HepG2 (cell line): ENCODE data around the gene EVL. TPM values are rescaled to one million over a fixed set of nuclear protein-coding genes. Genes with fewer than 3 reads are reported as not detected.

ENCODE experiments used
- ATAC-seq: fragments of 200-7000 bp; cut with Tn5 transposase; 3 replicates; pipeline ENCODE4 v1.9.1; 2020; ENCODE audit warnings: mild to moderate bottlenecking, moderate library complexity
- BruUV-seq: library from RNA; stranded (reverse); fragments of 400-500 nt; replicated peaks from 2 replicates; lab custom pipeline; 2021; lab: Mats Ljungman, UMichigan
- CTCF ChIA-PET: fragments of 300-600 bp; formaldehyde crosslinking; extraction: SDS; loops from one replicate; lab custom pipeline; 2021; ENCODE audit warnings: low total read pairs, inconsistent platforms, low intra/inter-chr PET ratio; lab: Yijun Ruan, JAX
- POLR2A ChIA-PET: fragments of 350-600 bp; sonication (Branson Sonifier 250); formaldehyde crosslinking; loops from one replicate; lab custom pipeline; 2020; ENCODE audit warnings: antibody characterized with exemption, inconsistent platforms; lab: Yijun Ruan, JAX
- DNase-seq: peaks from one replicate; pipeline ENCODE4 v3.0.0-alpha.2; 2015; ENCODE audit warnings: low spot score
- FAIRE-seq: peaks from 3 replicates; lab custom pipeline; 2011; peaks lifted over from hg19 to GRCh38; lab: Jason Lieb, UNC
- H2AFZ ChIP-seq: one replicate; pipeline ENCODE4 v1.6.1; 2011; ENCODE audit warnings: low read length, inconsistent platforms
- H3K27ac ChIP-seq: fragments of 300-600 bp; 3 replicates; pipeline ENCODE4 v1.8.0; 2011; ENCODE audit warnings: mixed run types, mild to moderate bottlenecking, mixed read lengths, low read length, inconsistent platforms; ENCODE audit not compliant: insufficient read depth; ENCODE audit errors: extremely low read length
- H3K27me3 ChIP-seq, 2 experiments: fragments of 200-600 bp in 1 of 2; 2 replicates in 1 of 2; 3 replicates in 1 of 2; pipeline versions ENCODE4 v1.6.0 to v1.8.0; 2011; ENCODE audit warnings: low read length in 2 of 2, mild to moderate bottlenecking in 2 of 2, moderate library complexity in 2 of 2, inconsistent platforms in 1 of 2; ENCODE audit not compliant: insufficient read depth in 2 of 2, control insufficient read depth in 1 of 2
- H3K36me3 ChIP-seq, 2 experiments: fragments of 200-600 bp in 1 of 2; replicated peaks in 1 of 2; 2 replicates in 1 of 2; 3 replicates in 1 of 2; pipeline versions ENCODE4 v1.5.1 to v1.8.0; 2011; ENCODE audit warnings: low read length in 2 of 2, inconsistent platforms in 1 of 2; ENCODE audit not compliant: insufficient read depth in 2 of 2, control insufficient read depth in 1 of 2
- H3K4me1 ChIP-seq: 2 replicates; pipeline ENCODE4 v1.5.1; 2012; ENCODE audit warnings: low read length, inconsistent platforms; ENCODE audit not compliant: insufficient read depth
- H3K4me2 ChIP-seq: 2 replicates; pipeline ENCODE4 v1.6.0; 2011; ENCODE audit warnings: low read depth, low read length, inconsistent platforms
- H3K4me3 ChIP-seq, 3 experiments: fragments of 200-600 bp in 1 of 3; sonication (generic), shearing (Covaris generic) in 1 of 3; replicated peaks in 1 of 3; 2 replicates each; pipeline ENCODE4 v1.5.1; 2011 to 2016; ENCODE audit warnings: low read length in 3 of 3, inconsistent platforms in 2 of 3, low read depth in 2 of 3, mild to moderate bottlenecking in 2 of 3, control low read depth in 1 of 3, mixed read lengths in 1 of 3; ENCODE audit not compliant: insufficient read depth in 1 of 3
- H3K79me2 ChIP-seq: one replicate; pipeline ENCODE4 v1.6.1; 2011; ENCODE audit warnings: low read length, inconsistent platforms; ENCODE audit not compliant: insufficient read depth
- H3K9ac ChIP-seq: 2 replicates; pipeline ENCODE4 v1.6.0; 2011; ENCODE audit warnings: mild to moderate bottlenecking, low read depth, low read length, inconsistent platforms; ENCODE audit not compliant: insufficient read depth
- H3K9me3 ChIP-seq: 2 replicates; pipeline ENCODE4 v1.5.1; 2012; ENCODE audit warnings: mild to moderate bottlenecking, low read length
- H4K20me1 ChIP-seq: 2 replicates; pipeline ENCODE4 v1.6.0; 2011; ENCODE audit warnings: inconsistent platforms, mild to moderate bottlenecking, low read length, moderate library complexity; ENCODE audit not compliant: insufficient read depth
- CENPX ChIP-seq: sonication (generic); formaldehyde crosslinking; IDR thresholded peaks from 2 replicates; pipeline ENCODE4 v1.9.0; 2021; ENCODE audit warnings: mild to moderate bottlenecking, missing genetic modification reagents, moderate library complexity
- CHCHD3 ChIP-seq: sonication (generic); formaldehyde crosslinking; IDR thresholded peaks from 2 replicates; pipeline ENCODE4 v1.8.0; 2022; ENCODE audit warnings: mild to moderate bottlenecking, missing genetic modification reagents, moderate library complexity
- IKZF5 ChIP-seq: IDR thresholded peaks from 2 replicates; pipeline ENCODE4 v1.6.1; 2018; ENCODE audit warnings: missing genetic modification reagents, mild to moderate bottlenecking, missing compliant biosample characterization
- MAFG ChIP-seq: sonication (generic); formaldehyde crosslinking; IDR thresholded peaks from 2 replicates; pipeline ENCODE4 v1.5.1; 2020; ENCODE audit warnings: mild to moderate bottlenecking, missing genetic modification reagents
- SNAI1 ChIP-seq: sonication (generic); formaldehyde crosslinking; IDR thresholded peaks from 2 replicates; pipeline ENCODE4 v1.5.0; 2020; ENCODE audit warnings: mild to moderate bottlenecking, missing genetic modification reagents, borderline replicate concordance
- TBX3 ChIP-seq: fragments of 450-650 bp; IDR thresholded peaks from 2 replicates; pipeline ENCODE4 v1.6.1; 2017; ENCODE audit warnings: antibody characterized with exemption, mild to moderate bottlenecking, inconsistent platforms, borderline replicate concordance
- TGIF2 ChIP-seq: IDR thresholded peaks from 2 replicates; pipeline ENCODE4 v1.6.1; 2016; ENCODE audit warnings: control low read depth, missing compliant biosample characterization
- ZBTB37 ChIP-seq: sonication (generic); formaldehyde crosslinking; IDR thresholded peaks from 2 replicates; pipeline ENCODE4 v1.4.0; 2020; ENCODE audit warnings: mild to moderate bottlenecking, missing genetic modification reagents
- ZNF232 ChIP-seq: sonication (generic); formaldehyde crosslinking; IDR thresholded peaks from 2 replicates; pipeline ENCODE4 v1.4.0; 2020; ENCODE audit warnings: missing genetic modification reagents, borderline replicate concordance
- ZNF260 ChIP-seq: sonication (generic); formaldehyde crosslinking; IDR thresholded peaks from 2 replicates; pipeline ENCODE4 v1.4.0; 2020; ENCODE audit warnings: missing genetic modification reagents, low read depth, mild to moderate bottlenecking, borderline replicate concordance
- ZNF296 ChIP-seq: sonication (generic); formaldehyde crosslinking; conservative IDR thresholded peaks from 2 replicates; pipeline ENCODE4 v1.5.0; 2020; ENCODE audit warnings: mild to moderate bottlenecking, missing genetic modification reagents
- ZNF367 ChIP-seq: sonication (generic); formaldehyde crosslinking; IDR thresholded peaks from 2 replicates; pipeline ENCODE4 v1.4.0; 2020; ENCODE audit warnings: missing genetic modification reagents, borderline replicate concordance
- ZNF576 ChIP-seq: sonication (generic); formaldehyde crosslinking; IDR thresholded peaks from 2 replicates; pipeline ENCODE4 v1.4.0; 2020; ENCODE audit warnings: mild to moderate bottlenecking, missing genetic modification reagents
- ZNF761 ChIP-seq: sonication (generic); formaldehyde crosslinking; conservative IDR thresholded peaks from 2 replicates; pipeline ENCODE4 v1.4.0; 2020; ENCODE audit warnings: mild to moderate bottlenecking, missing genetic modification reagents
- WGBS: methylation state at CpG from one replicate; pipeline ENCODE4 v1.1.6; 2017; ENCODE audit warnings: low lambda C conversion rate; 5-methylcytosine and 5-hydroxymethylcytosine counted together
- in situ Hi-C: cut with HindIII; loops from 2 replicates; pipeline ENCODE4 v1.10.0; 2017; ENCODE audit warnings: low pct_unique_long_range_greater_than_20kb; ENCODE audit not compliant: extremely low pct_ligation_motif_present
- intact Hi-C: fragments of 100-400 bp; cut with micrococcal nuclease; formaldehyde crosslinking; loops from one replicate; pipeline ENCODE4 v1.10.0; 2022; ENCODE audit not compliant: unreplicated experiment
- polyA plus RNA-seq, 8 experiments: library from polyadenylated mRNA; depleted of rRNA in 3 of 8; stranded (reverse) in 7 of 8; unstranded in 1 of 8; fragments of >200 nt; fragmentation: Illumina TruSeq in 4 of 8; extraction: Trizol in 4 of 8; gene quantifications; 2 replicates each; pipeline versions ENCODE4 v1.2.1 to v1.2.3, GENCODE V29; 2011 to 2016; ENCODE audit warnings: low read depth in 4 of 8, missing spikeins in 1 of 8, mixed read lengths in 1 of 8; ENCODE audit not compliant: insufficient read depth in 1 of 8
- total RNA-seq, 5 experiments: library from RNA; depleted of rRNA; stranded (reverse); fragments of >200 nt; fragmentation: Illumina TruSeq; extraction: Trizol; gene quantifications; 2 replicates each; pipeline ENCODE4 v1.2.3, GENCODE V29; 2016; ENCODE audit warnings: low read depth in 1 of 5
- TF ChIP-seq, protein P1 (sequence below): sonication (generic); formaldehyde crosslinking; IDR thresholded peaks from 2 replicates; pipeline ENCODE4 v1.5.0; 2020; ENCODE audit warnings: missing genetic modification reagents, mild to moderate bottlenecking, borderline replicate concordance
- TF ChIP-seq, protein P2 (sequence below): fragments of 450-650 bp; IDR thresholded peaks from 2 replicates; pipeline ENCODE4 v1.6.1; 2017

EVL gene
- total and polyA plus RNA-seq, 2 of the 13 experiments (the other 11 are each of a cell fraction or from before 2014, with no cell fraction given), result 15.1 to 31.2 TPM

DNA sequence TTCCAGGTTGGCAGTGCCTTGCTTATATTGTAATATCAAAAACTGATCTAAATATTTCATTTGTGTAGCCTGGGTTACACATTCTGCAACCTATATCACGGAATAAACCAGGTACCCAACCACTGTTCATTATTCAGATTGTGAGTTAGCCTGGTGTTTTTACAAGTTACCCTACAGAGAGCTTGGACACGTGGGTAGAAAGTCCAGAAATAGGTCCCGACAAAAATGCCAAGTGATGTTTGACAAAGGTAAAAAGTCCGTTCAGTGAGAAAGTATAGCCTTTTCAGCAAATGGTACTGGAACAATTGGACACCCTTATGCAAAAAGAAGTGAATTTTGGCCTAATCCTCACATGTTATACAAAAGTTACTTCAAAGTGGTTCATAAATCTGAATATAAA is 17.6 kb upstream of the EVL start:
- in situ Hi-C loops (no loop called here), intact Hi-C loops (no loop called here)
- H3K36me3 ChIP-seq, result no peaks in the 10 kb centered on the region
- H3K4me3 ChIP-seq, result no peak overlapping the region
- H3K27me3 ChIP-seq, result no peaks in the 10 kb centered on the region
- WGBS, result 30% methylated on average over 4 of the region's 4 CpGs
- ChIA-PET POLR2A (no interaction called here), CTCF (no interaction called here)
- no TSS peak for BruUV-seq
- no peak overlapping the region for H3K27ac ChIP-seq
- no peak overlapping the region for H3K4me2 ChIP-seq
- DNase-seq, result no peak
- no peak for ATAC-seq
- H3K9ac ChIP-seq, result no peak overlapping the region
- H2AFZ ChIP-seq, result no peak overlapping the region
- H3K9me3 ChIP-seq, result no peaks in the 10 kb centered on the region
- no peak for FAIRE-seq
- H4K20me1 ChIP-seq, result no peaks in the 10 kb centered on the region
- TF ChIP-seq, protein P1, sequence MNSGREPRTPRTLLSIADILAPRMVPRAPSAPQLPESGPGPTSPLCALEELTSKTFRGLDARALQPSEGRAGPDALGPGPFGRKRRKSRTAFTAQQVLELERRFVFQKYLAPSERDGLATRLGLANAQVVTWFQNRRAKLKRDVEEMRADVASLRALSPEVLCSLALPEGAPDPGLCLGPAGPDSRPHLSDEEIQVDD, result no peak
- no peak for TF ChIP-seq ZNF367 (CRISPR knock-in tag)
- no peak for TF ChIP-seq ZNF761 (CRISPR knock-in tag)
- TF ChIP-seq, protein P2, sequence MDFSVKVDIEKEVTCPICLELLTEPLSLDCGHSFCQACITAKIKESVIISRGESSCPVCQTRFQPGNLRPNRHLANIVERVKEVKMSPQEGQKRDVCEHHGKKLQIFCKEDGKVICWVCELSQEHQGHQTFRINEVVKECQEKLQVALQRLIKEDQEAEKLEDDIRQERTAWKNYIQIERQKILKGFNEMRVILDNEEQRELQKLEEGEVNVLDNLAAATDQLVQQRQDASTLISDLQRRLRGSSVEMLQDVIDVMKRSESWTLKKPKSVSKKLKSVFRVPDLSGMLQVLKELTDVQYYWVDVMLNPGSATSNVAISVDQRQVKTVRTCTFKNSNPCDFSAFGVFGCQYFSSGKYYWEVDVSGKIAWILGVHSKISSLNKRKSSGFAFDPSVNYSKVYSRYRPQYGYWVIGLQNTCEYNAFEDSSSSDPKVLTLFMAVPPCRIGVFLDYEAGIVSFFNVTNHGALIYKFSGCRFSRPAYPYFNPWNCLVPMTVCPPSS, result no peak
- no peak for TF ChIP-seq CHCHD3 (CRISPR knock-in tag)
- no peak for TF ChIP-seq MAFG (CRISPR knock-in tag)
- TF ChIP-seq TBX3, result no peak
- TF ChIP-seq ZNF296, result no peak
- TF ChIP-seq ZNF576 (CRISPR knock-in tag), result no peak
- no peak for TF ChIP-seq SNAI1 (CRISPR knock-in tag)
- no peak for TF ChIP-seq CENPX (CRISPR knock-in tag)
- no peak for TF ChIP-seq ZNF260
- no peak for TF ChIP-seq IKZF5 (CRISPR knock-in tag)
- no peak for TF ChIP-seq TGIF2
- TF ChIP-seq ZBTB37 (CRISPR knock-in tag), result no peak
- no peak for TF ChIP-seq ZNF232 (CRISPR knock-in tag)
- TF ChIP-seq, all 625 proteins: peak for 0
- H3K4me1 ChIP-seq, result peaks cover 32% of the 10 kb centered on the region
- H3K79me2 ChIP-seq, result no peaks in the 10 kb centered on the region
